SU-DHL-6 (cell line): ENCODE results near the gene AP2M1.

Experiments
- EZH2phosphoT487 ChIP-seq: fragments of 200-600 bp; sonication (generic), shearing (Covaris generic); conservative IDR thresholded peaks from 2 replicates; pipeline ENCODE4 v1.6.1; 2018; ENCODE audit warnings: mild to moderate bottlenecking, antibody characterized with exemption, low read length, moderate library complexity, mixed read lengths
- TF ChIP-seq, protein P1 (sequence below): fragments of 200-600 bp; sonication (generic); IDR thresholded peaks from one replicate; pipeline ENCODE4 v1.5.1; 2017; ENCODE audit warnings: antibody characterized with exemption, mild to moderate bottlenecking, low read length, moderate library complexity; ENCODE audit not compliant: insufficient read depth, poor library complexity, severe bottlenecking

DNA sequence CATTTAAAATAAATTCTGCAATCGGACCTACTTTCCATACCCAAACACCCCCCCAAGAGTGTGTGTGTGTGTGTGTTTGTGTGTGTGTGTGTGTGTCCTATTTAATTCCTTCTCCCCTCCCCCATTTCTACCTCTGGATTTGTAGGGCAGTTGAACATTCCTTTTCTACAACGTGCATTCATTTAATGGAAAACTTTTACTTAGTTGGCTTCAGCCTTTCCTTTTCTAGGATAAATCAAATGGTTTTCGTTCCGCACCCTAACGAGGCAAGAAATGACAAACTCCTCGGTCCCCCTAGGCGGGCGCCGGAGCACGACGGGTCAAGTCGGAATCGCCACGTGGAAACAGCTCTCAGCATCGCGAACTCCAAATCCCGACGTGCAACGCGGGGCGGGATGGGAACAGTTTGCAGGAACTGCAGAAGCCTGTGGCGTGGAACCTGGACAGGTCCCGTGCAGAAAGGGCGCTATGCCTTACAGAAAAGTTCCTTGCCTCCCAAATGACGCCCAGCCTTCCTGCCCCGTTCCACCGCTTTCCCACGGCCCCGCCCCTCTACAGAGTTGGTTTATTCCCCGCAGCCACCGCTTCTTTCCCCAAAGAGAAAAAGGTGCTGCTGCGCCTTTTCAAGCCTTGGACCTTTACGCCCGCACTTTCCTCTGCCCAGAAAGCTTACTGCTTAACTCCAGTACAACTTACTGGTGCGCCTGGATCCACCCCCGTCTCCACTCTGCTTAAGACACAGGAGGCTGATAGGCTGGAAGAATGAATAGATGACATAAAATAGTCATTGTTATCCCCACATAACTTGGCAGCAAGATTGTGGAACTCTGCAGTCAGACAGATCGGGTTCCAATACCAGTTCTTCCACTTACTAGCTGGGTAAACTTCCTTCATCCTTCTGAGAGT is 40.6 kb upstream of the AP2M1 start:
- TF ChIP-seq, protein P1, sequence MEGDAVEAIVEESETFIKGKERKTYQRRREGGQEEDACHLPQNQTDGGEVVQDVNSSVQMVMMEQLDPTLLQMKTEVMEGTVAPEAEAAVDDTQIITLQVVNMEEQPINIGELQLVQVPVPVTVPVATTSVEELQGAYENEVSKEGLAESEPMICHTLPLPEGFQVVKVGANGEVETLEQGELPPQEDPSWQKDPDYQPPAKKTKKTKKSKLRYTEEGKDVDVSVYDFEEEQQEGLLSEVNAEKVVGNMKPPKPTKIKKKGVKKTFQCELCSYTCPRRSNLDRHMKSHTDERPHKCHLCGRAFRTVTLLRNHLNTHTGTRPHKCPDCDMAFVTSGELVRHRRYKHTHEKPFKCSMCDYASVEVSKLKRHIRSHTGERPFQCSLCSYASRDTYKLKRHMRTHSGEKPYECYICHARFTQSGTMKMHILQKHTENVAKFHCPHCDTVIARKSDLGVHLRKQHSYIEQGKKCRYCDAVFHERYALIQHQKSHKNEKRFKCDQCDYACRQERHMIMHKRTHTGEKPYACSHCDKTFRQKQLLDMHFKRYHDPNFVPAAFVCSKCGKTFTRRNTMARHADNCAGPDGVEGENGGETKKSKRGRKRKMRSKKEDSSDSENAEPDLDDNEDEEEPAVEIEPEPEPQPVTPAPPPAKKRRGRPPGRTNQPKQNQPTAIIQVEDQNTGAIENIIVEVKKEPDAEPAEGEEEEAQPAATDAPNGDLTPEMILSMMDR, result no peak
- no peak for TF ChIP-seq EZH2phosphoT487
